ENCODE data around the gene SERPINB1.

DNA sequence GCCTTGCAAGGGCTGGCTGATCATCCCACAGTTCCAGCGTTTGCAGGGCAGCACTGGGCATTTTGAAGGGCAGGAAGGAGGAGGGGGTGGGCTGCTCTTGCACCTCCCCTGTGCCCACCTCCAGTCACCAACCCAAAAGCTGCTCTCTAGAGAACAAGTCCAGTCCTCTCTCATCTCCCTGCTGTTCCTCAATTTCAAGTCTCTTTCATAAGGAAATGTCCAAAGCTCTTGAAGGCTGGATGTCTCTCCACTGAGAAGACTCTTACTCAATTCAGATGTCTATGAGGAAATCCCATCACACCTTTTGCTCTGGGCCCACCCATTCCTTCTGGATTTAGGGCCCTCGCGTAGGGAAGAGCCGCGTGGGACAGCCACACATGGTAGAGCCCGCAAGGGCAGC, 44.8 kb downstream of the SERPINB1 start:
- TF ChIP-seq, protein P1, sequence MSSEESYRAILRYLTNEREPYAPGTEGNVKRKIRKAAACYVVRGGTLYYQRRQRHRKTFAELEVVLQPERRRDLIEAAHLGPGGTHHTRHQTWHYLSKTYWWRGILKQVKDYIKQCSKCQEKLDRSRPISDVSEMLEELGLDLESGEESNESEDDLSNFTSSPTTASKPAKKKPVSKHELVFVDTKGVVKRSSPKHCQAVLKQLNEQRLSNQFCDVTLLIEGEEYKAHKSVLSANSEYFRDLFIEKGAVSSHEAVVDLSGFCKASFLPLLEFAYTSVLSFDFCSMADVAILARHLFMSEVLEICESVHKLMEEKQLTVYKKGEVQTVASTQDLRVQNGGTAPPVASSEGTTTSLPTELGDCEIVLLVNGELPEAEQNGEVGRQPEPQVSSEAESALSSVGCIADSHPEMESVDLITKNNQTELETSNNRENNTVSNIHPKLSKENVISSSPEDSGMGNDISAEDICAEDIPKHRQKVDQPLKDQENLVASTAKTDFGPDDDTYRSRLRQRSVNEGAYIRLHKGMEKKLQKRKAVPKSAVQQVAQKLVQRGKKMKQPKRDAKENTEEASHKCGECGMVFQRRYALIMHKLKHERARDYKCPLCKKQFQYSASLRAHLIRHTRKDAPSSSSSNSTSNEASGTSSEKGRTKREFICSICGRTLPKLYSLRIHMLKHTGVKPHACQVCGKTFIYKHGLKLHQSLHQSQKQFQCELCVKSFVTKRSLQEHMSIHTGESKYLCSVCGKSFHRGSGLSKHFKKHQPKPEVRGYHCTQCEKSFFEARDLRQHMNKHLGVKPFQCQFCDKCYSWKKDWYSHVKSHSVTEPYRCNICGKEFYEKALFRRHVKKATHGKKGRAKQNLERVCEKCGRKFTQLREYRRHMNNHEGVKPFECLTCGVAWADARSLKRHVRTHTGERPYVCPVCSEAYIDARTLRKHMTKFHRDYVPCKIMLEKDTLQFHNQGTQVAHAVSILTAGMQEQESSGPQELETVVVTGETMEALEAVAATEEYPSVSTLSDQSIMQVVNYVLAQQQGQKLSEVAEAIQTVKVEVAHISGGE (CRISPR knock-in tag; IDR thresholded peaks at IDR 0.05): no peak
- TF ChIP-seq ZFP36 (IDR thresholded peaks at IDR 0.05; ENCODE audit: low read depth, low read length, partially characterized antibody) (no peak), POLR2A (conservative IDR thresholded peaks at IDR 0.05) (no peak), ZNF717 (CRISPR knock-in tag; IDR thresholded peaks at IDR 0.05) (no peak), NFYB (IDR thresholded peaks at IDR 0.05; ENCODE audit: extremely low read depth, insufficient read length) (no peak)
- TF ChIP-seq, protein P2, sequence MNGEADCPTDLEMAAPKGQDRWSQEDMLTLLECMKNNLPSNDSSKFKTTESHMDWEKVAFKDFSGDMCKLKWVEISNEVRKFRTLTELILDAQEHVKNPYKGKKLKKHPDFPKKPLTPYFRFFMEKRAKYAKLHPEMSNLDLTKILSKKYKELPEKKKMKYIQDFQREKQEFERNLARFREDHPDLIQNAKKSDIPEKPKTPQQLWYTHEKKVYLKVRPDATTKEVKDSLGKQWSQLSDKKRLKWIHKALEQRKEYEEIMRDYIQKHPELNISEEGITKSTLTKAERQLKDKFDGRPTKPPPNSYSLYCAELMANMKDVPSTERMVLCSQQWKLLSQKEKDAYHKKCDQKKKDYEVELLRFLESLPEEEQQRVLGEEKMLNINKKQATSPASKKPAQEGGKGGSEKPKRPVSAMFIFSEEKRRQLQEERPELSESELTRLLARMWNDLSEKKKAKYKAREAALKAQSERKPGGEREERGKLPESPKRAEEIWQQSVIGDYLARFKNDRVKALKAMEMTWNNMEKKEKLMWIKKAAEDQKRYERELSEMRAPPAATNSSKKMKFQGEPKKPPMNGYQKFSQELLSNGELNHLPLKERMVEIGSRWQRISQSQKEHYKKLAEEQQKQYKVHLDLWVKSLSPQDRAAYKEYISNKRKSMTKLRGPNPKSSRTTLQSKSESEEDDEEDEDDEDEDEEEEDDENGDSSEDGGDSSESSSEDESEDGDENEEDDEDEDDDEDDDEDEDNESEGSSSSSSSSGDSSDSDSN (IDR thresholded peaks at IDR 0.05; ENCODE audit: borderline replicate concordance in 1 of 2, low read depth in 2 of 2, low read length in 2 of 2): no peak
- TF ChIP-seq, protein P3, sequence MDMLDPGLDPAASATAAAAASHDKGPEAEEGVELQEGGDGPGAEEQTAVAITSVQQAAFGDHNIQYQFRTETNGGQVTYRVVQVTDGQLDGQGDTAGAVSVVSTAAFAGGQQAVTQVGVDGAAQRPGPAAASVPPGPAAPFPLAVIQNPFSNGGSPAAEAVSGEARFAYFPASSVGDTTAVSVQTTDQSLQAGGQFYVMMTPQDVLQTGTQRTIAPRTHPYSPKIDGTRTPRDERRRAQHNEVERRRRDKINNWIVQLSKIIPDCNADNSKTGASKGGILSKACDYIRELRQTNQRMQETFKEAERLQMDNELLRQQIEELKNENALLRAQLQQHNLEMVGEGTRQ (CRISPR knock-in tag; IDR thresholded peaks at IDR 0.05): no peak
- TF ChIP-seq, protein P4, sequence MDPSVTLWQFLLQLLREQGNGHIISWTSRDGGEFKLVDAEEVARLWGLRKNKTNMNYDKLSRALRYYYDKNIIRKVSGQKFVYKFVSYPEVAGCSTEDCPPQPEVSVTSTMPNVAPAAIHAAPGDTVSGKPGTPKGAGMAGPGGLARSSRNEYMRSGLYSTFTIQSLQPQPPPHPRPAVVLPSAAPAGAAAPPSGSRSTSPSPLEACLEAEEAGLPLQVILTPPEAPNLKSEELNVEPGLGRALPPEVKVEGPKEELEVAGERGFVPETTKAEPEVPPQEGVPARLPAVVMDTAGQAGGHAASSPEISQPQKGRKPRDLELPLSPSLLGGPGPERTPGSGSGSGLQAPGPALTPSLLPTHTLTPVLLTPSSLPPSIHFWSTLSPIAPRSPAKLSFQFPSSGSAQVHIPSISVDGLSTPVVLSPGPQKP (CRISPR knock-in tag; IDR thresholded peaks at IDR 0.05): no peak
